ENCODE results near the gene SRPK2.
A peak's percentile ranks its signal among the peaks of the same experiment; 100 is the strongest.

Gene SRPK2

GRCh38 chr7:105151152-105151551 is 237.6 kb downstream of the SRPK2 start:
- no peak for FAIRE-seq

GRCh38 chr7:105149827-105150226 is 238.9 kb downstream of the SRPK2 start:
- no peak for FAIRE-seq
- DNase-seq (ENCODE audit: insufficient read length, low spot score): peak; percentile 48

More at GRCh38 chr7:105151152-105151551, 237.6 kb downstream of the SRPK2 start:
- no peak for DNase-seq (ENCODE audit: insufficient read length, low spot score)

- FAIRE-seq (no peak), DNase-seq (ENCODE audit: insufficient read length, low spot score) (peak; percentile 18)
These were observed 247.7 kb downstream of the SRPK2 start for GRCh38 chr7:105141068-105141467.

GRCh38 chr7:105139381-105139780 is 249.3 kb downstream of the SRPK2 start:
- no peak for FAIRE-seq
- DNase-seq (ENCODE audit: insufficient read length, low spot score): no peak

- FAIRE-seq (no peak), DNase-seq (ENCODE audit: insufficient read length, low spot score) (no peak)
These were observed 250.8 kb downstream of the SRPK2 start for GRCh38 chr7:105137898-105138297.

- FAIRE-seq (no peak), DNase-seq (ENCODE audit: insufficient read length, low spot score) (no peak)
These were observed 252.5 kb downstream of the SRPK2 start for GRCh38 chr7:105136221-105136620.

GRCh38 chr7:105133986-105134655 is 254.6 kb downstream of the SRPK2 start:
- FAIRE-seq: no peak
- DNase-seq (ENCODE audit: insufficient read length, low spot score): no peak

GRCh38 chr7:105133358-105133757 is 255.4 kb downstream of the SRPK2 start:
- DNase-seq (ENCODE audit: insufficient read length, low spot score) (no peak), FAIRE-seq (no peak)

- no peak for DNase-seq (ENCODE audit: insufficient read length, low spot score)
- no peak for FAIRE-seq
These were observed 255.9 kb downstream of the SRPK2 start for GRCh38 chr7:105132835-105133234.

GRCh38 chr7:105132335-105132734 is 256.4 kb downstream of the SRPK2 start:
- FAIRE-seq (no peak), DNase-seq (ENCODE audit: insufficient read length, low spot score) (no peak)

GRCh38 chr7:105131890-105132289 is 256.8 kb downstream of the SRPK2 start:
- DNase-seq (ENCODE audit: insufficient read length, low spot score): no peak

GRCh38 chr7:105131033-105131656 is 257.6 kb downstream of the SRPK2 start:
- DNase-seq (ENCODE audit: insufficient read length, low spot score): no peak
- FAIRE-seq: no peak

More at GRCh38 chr7:105131890-105132289, 256.8 kb downstream of the SRPK2 start:
- FAIRE-seq: no peak

GRCh38 chr7:105130580-105130979 is 258.1 kb downstream of the SRPK2 start:
- no peak for FAIRE-seq
- no peak for DNase-seq (ENCODE audit: insufficient read length, low spot score)

GRCh38 chr7:105130048-105130447 is 258.7 kb downstream of the SRPK2 start:
- FAIRE-seq: no peak
- DNase-seq (ENCODE audit: insufficient read length, low spot score): no peak

- no peak for FAIRE-seq
- DNase-seq (ENCODE audit: insufficient read length, low spot score): no peak
These were observed 261.5 kb downstream of the SRPK2 start for GRCh38 chr7:105127179-105127578.

- DNase-seq (ENCODE audit: insufficient read length, low spot score) (no peak), FAIRE-seq (no peak)
These were observed 262.2 kb downstream of the SRPK2 start for GRCh38 chr7:105126436-105126975.

- FAIRE-seq (no peak), DNase-seq (ENCODE audit: insufficient read length, low spot score) (no peak)
These were observed 263.0 kb downstream of the SRPK2 start for GRCh38 chr7:105125745-105126144.

GRCh38 chr7:105122619-105123018 is 266.1 kb downstream of the SRPK2 start:
- FAIRE-seq: no peak
- no peak for DNase-seq (ENCODE audit: insufficient read length, low spot score)

- DNase-seq (ENCODE audit: insufficient read length, low spot score): no peak
- no peak for FAIRE-seq
These were observed 269.8 kb downstream of the SRPK2 start for GRCh38 chr7:105118612-105119600.

- FAIRE-seq: no peak
These were observed 276.0 kb downstream of the SRPK2 start for GRCh38 chr7:105112440-105113418.

More at GRCh38 chr7:105112440-105113418, 276.0 kb downstream of the SRPK2 start:
- no peak for DNase-seq (ENCODE audit: insufficient read length, low spot score)
